ENCODE data around the gene IKZF3.

DNA sequence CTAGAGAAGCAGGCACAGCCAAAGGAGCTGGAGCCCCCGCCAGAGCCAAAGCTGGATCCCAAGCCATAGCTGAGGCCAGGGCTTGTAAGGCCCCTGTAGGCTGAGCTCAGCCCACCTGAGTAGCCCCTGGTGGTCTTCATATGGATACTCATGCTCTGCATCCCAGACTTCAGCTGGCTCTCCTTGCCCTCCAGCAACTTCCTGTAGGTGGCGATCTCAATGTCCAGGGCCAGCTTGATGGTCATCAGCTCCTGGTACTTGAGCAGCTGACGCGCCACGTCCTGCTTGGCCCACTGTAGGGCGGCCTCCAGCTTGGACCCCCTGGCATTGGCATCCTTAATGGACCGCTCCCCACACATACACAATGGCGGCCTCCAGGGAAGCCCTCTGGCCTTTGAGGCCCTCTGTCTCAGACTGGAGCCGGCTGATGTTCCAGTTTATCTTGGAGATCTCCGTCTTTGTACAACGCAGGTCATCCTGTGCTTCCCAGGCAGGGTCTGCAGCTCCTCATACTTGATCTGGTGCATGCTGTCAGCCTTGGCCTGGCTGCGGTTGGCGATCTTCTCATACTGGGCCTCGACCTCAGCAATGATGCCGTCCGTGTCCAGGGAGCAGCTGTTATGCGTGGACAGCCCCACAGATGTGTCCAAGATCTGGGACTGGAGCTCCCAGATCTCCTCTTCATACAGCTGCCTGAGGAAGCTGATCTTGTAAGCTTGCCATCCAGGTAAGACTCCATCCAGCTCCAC, 28.9 kb downstream of the IKZF3 start:
- TF ChIP-seq POLR2A (IDR thresholded peaks at IDR 0.05) (no peak), EP300 (IDR thresholded peaks at IDR 0.05) (no peak), POLR2AphosphoS5 (IDR thresholded peaks at IDR 0.05) (no peak)
- TF ChIP-seq, protein P1, sequence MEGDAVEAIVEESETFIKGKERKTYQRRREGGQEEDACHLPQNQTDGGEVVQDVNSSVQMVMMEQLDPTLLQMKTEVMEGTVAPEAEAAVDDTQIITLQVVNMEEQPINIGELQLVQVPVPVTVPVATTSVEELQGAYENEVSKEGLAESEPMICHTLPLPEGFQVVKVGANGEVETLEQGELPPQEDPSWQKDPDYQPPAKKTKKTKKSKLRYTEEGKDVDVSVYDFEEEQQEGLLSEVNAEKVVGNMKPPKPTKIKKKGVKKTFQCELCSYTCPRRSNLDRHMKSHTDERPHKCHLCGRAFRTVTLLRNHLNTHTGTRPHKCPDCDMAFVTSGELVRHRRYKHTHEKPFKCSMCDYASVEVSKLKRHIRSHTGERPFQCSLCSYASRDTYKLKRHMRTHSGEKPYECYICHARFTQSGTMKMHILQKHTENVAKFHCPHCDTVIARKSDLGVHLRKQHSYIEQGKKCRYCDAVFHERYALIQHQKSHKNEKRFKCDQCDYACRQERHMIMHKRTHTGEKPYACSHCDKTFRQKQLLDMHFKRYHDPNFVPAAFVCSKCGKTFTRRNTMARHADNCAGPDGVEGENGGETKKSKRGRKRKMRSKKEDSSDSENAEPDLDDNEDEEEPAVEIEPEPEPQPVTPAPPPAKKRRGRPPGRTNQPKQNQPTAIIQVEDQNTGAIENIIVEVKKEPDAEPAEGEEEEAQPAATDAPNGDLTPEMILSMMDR (IDR thresholded peaks at IDR 0.05): no peak
